Colonic mucosa (tissue), 4 donors: ENCODE measurements around the gene ST3GAL3. TPM values are rescaled to one million over a fixed set of nuclear protein-coding genes. Genes with fewer than 3 reads are reported as not detected.

Experiments
- DNase-seq: peaks from one replicate; pipeline ENCODE4 v3.0.0-alpha.2; 2020
- H3K27ac ChIP-seq: fragments of 200-600 bp; one replicate; pipeline ENCODE4 v1.8.0; 2021
- H3K27me3 ChIP-seq: fragments of 200-600 bp; one replicate; pipeline ENCODE4 v1.8.0; 2021
- H3K36me3 ChIP-seq: fragments of 200-600 bp; one replicate; pipeline ENCODE4 v1.8.0; 2021
- H3K4me1 ChIP-seq: fragments of 200-600 bp; one replicate; pipeline ENCODE4 v1.8.0; 2021; ENCODE audit warnings: mild to moderate bottlenecking
- H3K4me3 ChIP-seq: fragments of 200-600 bp; one replicate; pipeline ENCODE4 v1.8.0; 2021
- H3K9ac ChIP-seq, 2 donors: one replicate each; pipeline ENCODE4 v1.7.0; 2013; ENCODE audit warnings: control low read depth in 2 of 2, low read depth in 2 of 2, low read length in 2 of 2
- H3K9me3 ChIP-seq: fragments of 200-600 bp; one replicate; pipeline ENCODE4 v1.8.0; 2021
- CTCF ChIP-seq: fragments of 200-600 bp; IDR thresholded peaks from one replicate; pipeline ENCODE4 v1.8.0; 2022; ENCODE audit warnings: antibody characterized with exemption, mild to moderate bottlenecking
- intact Hi-C: fragments of 100-400 bp; cut with DNase I; formaldehyde crosslinking; loops from one replicate; pipeline ENCODE4 v1.14.1; 2022
- total RNA-seq, 2 donors: library from RNA; stranded (reverse); fragmentation: NEBNext Ultra II Directional in 1 of 2; extraction: Animal tissue kit (Norgen Biotek cat#: 25700) in 1 of 2; gene quantifications; one replicate each; pipeline ENCODE4 v1.2.1, GENCODE V29; 2021
- donor health status: healthy.
- donor health status: DM: no; HTN: no; CAD: no.
- donor health status: DM: no; HTN: no; CAD: no.

Gene ST3GAL3
- total RNA-seq, 2 donors from 2014 or later: 5.1 to 6.0 TPM

DNA sequence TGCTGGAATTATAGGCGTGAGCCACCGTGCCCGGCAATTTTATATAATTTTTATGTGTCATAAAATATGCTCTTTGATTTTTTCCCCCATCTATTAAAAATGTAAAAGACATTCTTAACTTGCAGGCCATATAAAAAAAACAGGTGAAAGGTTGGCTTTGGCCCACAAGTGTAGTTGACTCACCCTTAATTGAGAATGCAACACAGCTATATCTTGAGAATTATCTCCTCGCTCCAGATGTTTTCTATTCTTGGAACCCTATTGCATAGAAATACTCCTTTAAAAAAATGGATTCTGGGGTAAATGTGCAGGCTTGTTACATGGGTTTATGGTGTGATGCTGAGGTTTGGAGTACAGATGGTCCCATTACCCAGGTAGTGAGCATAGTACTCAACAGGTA is 112.0 kb downstream of the ST3GAL3 start:
- no peak for DNase-seq
- TF ChIP-seq CTCF: no peak
- Histone ChIP-seq H3K4me3 (no peak overlapping the region), H3K27me3 (no peaks in the 10 kb centered on the region), H3K4me1 (no peaks in the 10 kb centered on the region), H3K27ac (no peak overlapping the region), H3K9me3 (no peaks in the 10 kb centered on the region), H3K9ac (no peak overlapping the region), H3K36me3 (no peaks in the 10 kb centered on the region)
- intact Hi-C loops: no loop called here

- Histone ChIP-seq H3K9me3 (no peaks in the 10 kb centered on the region), H3K4me1 (no peaks in the 10 kb centered on the region), H3K4me3 (no peak overlapping the region), H3K9ac (no peak overlapping the region), H3K36me3 (no peaks in the 10 kb centered on the region), H3K27me3 (no peaks in the 10 kb centered on the region), H3K27ac (no peak overlapping the region)
- intact Hi-C loops: no loop called here
- DNase-seq: no peak
- no peak for TF ChIP-seq CTCF
These were observed 114.1 kb downstream of the ST3GAL3 start for GRCh38 chr1:43821471-43821870.

DNA sequence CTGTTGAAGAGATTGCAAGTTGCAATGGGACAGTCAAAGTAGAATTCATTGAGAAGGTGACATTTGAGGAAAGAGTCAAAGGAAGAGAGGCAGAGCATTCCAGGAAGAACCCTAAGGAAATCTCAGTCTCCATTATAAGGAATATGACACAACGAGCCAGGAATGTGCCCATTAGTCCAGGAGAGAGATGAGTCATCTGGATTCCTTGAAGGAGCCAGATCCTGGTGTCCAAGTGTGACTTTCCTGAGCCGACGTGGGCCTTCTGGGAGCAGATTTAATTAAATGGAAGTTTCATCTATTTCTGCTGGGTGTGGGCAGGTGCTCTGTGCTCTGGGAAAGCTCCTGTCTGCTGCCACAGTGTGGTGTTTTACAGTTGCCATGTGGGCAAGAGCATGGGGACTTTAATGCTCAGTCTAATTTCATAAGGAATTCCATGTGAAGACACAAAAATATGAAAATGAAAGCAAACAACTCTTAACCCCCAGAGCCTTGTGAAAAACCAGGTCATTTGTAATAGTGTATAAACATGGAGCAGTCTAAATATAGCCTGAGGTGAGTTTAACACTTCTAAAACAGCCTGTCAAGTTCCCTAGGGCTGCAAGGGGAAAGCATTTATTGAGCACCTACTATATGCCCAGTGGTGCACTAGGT is 114.8 kb downstream of the ST3GAL3 start:
- intact Hi-C loops: no loop called here
- Histone ChIP-seq H3K9me3 (no peaks in the 10 kb centered on the region), H3K4me3 (no peak overlapping the region), H3K27me3 (no peaks in the 10 kb centered on the region), H3K4me1 (no peaks in the 10 kb centered on the region), H3K36me3 (no peaks in the 10 kb centered on the region), H3K27ac (no peak overlapping the region), H3K9ac (no peak overlapping the region)
- TF ChIP-seq CTCF: no peak
- no peak for DNase-seq

DNA sequence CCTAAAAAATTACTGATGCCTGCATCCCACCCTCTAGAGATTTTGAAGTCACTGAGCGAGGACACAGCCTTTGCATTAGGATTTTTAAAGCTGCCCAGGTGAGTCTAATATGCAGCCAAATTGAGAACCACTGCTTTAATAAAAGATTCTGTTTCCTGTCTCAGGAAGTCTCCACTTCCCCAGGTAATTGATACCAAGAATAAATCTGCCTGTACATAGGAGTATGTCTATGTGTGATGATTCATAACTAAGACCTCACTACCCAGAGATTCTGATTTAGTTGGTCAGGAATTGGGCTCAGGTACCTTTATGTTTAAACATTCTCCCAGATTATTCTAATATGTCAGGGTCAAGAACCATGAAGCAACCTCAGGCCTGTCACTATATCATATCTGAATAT is 117.5 kb downstream of the ST3GAL3 start:
- no peak overlapping the region for H3K9ac ChIP-seq
- H3K9me3 ChIP-seq: no peaks in the 10 kb centered on the region
- no peaks in the 10 kb centered on the region for H3K36me3 ChIP-seq
- no peak for TF ChIP-seq CTCF
- no peaks in the 10 kb centered on the region for H3K4me1 ChIP-seq
- intact Hi-C loops: no loop called here
- H3K27me3 ChIP-seq: no peaks in the 10 kb centered on the region
- no peak overlapping the region for H3K4me3 ChIP-seq
- H3K27ac ChIP-seq: no peak overlapping the region
- no peak for DNase-seq

DNA sequence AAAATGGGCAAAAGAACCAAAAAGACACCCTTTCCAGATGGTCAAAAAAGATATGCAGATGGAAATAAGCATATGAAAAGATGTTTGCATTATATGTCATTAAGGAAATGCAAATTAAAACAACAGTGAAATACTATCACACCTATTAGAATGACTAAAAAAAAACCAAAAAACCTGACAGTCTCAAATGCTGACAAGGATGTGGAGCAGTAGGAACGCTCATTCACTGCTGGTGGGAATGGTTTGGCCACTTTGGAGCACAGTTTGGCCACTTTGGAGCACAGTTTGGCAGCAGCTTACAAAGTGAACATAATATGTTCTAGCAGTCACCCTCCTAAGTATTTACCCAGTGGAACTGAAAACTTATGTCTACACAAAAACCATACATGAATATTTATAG is 121.2 kb downstream of the ST3GAL3 start:
- intact Hi-C loops: no loop called here
- H3K27ac ChIP-seq: no peak overlapping the region
- TF ChIP-seq CTCF: no peak

More for the DNA sequence above, 121.2 kb downstream of the ST3GAL3 start:
- no peak for DNase-seq
- Histone ChIP-seq H3K4me1 (no peaks in the 10 kb centered on the region), H3K9me3 (no peaks in the 10 kb centered on the region), H3K4me3 (no peak overlapping the region), H3K36me3 (no peaks in the 10 kb centered on the region), H3K27me3 (no peaks in the 10 kb centered on the region), H3K9ac (no peak overlapping the region)
